GM21529 (cell line): ENCODE data around the gene CTU1.

Experiments used
- ATAC-seq: cut with Tn5 transposase; IDR thresholded peaks from one replicate; pipeline ENCODE4 v1.9.1; 2021; ENCODE audit not compliant: unreplicated experiment

The CTU1 gene

GRCh38 chr19:51135004-51135403, 26.8 kb upstream of the CTU1 start:
- ATAC-seq, result no peak

GRCh38 chr19:51131780-51132680, 23.8 kb upstream of the CTU1 start:
- ATAC-seq, result no peak

GRCh38 chr19:51129716-51130115, 21.5 kb upstream of the CTU1 start:
- no peak for ATAC-seq

GRCh38 chr19:51128227-51128626, 20.0 kb upstream of the CTU1 start:
- no peak for ATAC-seq

GRCh38 chr19:51127755-51128154, 19.5 kb upstream of the CTU1 start:
- no peak for ATAC-seq

GRCh38 chr19:51127032-51127431, 18.8 kb upstream of the CTU1 start:
- no peak for ATAC-seq

GRCh38 chr19:51125421-51126075, 17.3 kb upstream of the CTU1 start:
- ATAC-seq, result no peak

GRCh38 chr19:51124729-51125128, 16.5 kb upstream of the CTU1 start, which contains the start of gene SIGLEC9:
Gene SIGLEC9 (plus strand): TSS chr19:51124906. CDS start chr19:51124975, 69 bp downstream.
- no peak for ATAC-seq

GRCh38 chr19:51124216-51124615, 16.0 kb upstream of the CTU1 start:
- no peak for ATAC-seq

- ATAC-seq, result no peak
These were observed 15.6 kb upstream of the CTU1 start for GRCh38 chr19:51123802-51124201.

- no peak for ATAC-seq
These were observed 15.2 kb upstream of the CTU1 start for GRCh38 chr19:51123381-51123800.

GRCh38 chr19:51122112-51122981, 14.1 kb upstream of the CTU1 start:
- no peak for ATAC-seq

GRCh38 chr19:51121257-51121656, 13.0 kb upstream of the CTU1 start:
- no peak for ATAC-seq

- ATAC-seq, result no peak
These were observed 12.0 kb upstream of the CTU1 start for GRCh38 chr19:51120160-51120559.

- ATAC-seq, result no peak
These were observed 11.4 kb upstream of the CTU1 start for GRCh38 chr19:51119611-51120010.

GRCh38 chr19:51119101-51119500, 10.9 kb upstream of the CTU1 start:
- no peak for ATAC-seq

GRCh38 chr19:51116736-51117286, 8.6 kb upstream of the CTU1 start:
- ATAC-seq, result no peak

- ATAC-seq, result no peak
These were observed 6.0 kb upstream of the CTU1 start for GRCh38 chr19:51114087-51114729.

- ATAC-seq, result no peak
These were observed 3.4 kb upstream of the CTU1 start for GRCh38 chr19:51111606-51112005.

- ATAC-seq, result no peak
These were observed 2.4 kb upstream of the CTU1 start for GRCh38 chr19:51110666-51110971.

GRCh38 chr19:51108805-51109146, 567 bp upstream of the CTU1 start:
- peak; percentile 32 for ATAC-seq
